TTC549 (cell line): ENCODE measurements around the gene EID2.

ENCODE experiments used
- FAIRE-seq: peaks from 2 replicates; lab custom pipeline; 2012; peaks lifted over from hg19 to GRCh38; lab: Jason Lieb, UNC

The EID2 gene

DNA sequence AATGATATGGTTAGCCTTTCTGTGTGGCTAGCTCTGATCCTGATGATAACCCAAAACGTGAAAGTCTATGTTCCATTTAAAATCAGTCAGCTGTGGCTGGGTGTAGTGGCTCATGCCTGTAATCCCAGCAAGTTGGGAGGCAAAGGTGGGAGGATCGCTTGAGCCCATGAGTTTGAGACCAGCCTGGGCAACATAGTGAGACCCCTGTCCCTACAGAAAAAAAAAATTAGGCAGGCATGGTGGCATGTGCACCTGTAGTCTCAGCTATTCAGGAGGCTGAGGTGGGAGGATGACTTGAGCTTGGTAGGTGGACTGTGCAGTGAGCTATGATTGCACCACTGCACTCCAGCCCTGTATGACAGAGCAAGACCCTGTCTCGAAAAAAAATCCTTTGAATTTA is 6.2 kb downstream of the EID2 start:
- FAIRE-seq: no peak

DNA sequence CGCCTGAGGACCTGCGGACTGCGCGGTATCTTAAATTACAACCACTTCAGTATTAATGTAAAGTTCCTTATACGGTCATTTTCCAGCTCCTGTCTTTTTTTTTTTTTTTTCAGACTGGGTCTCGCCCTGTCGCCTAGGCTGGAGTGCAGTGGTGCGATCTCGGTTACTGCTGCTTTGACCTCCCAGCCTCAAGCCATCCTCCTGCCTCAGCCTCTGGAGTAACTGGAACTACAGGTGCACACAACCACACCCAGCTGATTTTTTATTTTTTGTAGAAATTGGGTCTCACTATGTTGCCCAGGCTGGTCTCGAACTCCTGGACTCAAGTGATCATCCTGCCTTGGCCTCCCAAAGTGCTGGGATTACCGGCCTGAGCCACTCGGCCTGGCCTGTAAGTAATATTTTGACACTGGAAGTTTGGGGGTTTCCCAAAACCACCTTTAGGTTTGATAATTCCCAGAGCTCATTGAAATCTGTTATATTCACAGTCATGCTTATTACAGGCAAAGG is 6.9 kb downstream of the EID2 start:
- no peak for FAIRE-seq

DNA sequence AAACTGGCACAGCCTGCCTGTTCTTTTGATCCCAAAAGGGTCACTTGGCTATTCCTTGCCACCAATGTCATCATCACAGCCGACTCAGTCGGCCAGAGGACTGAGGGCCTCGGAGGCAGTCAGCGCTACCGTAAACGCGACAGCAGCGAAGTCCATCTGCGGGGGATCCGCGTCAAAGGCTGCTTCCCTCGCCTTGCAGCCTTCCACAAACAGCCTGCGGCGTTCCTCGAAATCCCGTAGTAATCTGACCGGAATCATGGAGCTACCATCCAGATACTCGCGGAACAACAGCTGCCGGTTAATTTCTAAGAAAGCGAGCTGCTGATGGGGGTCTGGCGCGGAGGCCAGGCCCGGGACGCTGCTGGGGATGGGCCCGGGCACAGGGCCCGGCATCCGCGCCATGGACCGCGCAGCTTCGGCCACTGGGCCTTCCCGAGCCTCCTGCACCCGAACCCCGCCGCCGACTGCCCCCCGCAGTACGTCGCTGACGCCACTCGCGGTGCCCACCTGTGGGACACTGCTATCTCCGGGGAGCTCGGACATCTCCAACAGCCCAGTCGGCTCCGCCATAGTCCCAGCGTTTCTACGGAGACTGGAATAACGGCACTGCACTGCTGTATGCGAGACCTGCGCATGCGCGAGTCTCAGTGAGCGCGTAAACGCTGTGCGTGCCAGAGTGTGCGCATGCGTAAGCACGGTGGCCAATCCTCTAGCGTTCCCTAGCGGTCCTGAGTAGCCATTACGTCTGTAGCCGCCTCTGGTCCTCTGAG is 7.5 kb downstream of the EID2 start, which contains the start of gene EID2B:
EID2B (minus strand) TSS at position 620 of the 770 bp plus-strand sequence; CDS start at position 570, 50 bp downstream.
- FAIRE-seq: no peak

DNA sequence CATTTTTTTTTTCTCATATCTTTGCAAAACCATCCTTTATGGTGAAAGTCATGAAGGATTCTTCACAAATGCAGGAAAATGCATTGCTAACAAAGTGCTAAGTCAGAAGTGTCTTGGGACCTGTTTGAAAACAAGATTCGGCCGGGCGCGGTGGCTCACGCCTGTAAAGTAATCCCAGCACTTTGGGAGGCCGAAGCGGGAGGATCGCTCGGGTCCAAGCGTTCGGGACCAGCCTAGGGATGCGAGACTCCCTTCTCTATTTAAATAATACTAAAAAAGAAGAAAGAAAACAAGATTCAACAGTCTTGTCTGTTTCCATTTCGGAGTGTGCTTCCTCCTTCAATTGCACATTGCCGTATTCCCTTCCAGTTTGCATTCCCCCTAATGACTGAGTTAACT is 8.1 kb downstream of the EID2 start:
- FAIRE-seq: no peak

DNA sequence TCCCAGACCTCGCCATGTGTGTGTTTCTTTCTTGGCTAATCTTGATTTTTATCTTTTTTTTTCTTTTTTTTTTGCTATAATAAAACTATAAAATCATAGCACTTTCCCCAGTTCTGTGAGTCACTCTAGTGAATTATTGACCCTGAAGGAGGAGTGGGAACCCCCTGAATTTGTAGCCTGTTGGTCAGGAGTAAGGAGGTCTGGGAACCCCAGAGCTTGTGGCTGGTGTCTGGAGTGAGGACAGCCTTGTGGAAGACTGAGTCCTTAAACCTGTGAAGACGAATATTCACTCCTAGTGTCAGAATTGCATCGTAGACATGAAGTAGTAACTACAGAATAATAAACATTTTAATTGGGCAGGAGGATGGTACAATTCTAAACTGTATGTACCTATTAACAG is 14.8 kb downstream of the EID2 start:
- FAIRE-seq: no peak

DNA sequence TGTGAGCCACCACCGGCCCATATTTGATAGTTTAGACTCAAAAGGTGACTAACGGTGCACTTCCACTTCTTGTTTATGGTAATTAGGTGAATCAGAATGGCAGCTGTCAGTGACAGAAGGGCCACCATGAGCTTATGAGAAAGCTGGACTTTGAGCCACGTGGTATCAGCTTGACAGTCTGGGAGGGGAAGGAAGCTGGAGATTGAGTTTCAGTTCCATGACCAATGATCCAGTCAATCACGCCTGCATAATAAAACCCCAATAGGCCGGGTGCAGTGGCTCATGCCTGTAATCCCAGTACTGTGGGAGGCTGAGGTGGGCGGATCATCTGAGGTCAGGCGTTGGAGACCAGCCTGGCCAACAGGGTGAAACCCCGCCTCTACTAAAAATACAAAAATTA is 15.5 kb downstream of the EID2 start:
- FAIRE-seq: no peak

DNA sequence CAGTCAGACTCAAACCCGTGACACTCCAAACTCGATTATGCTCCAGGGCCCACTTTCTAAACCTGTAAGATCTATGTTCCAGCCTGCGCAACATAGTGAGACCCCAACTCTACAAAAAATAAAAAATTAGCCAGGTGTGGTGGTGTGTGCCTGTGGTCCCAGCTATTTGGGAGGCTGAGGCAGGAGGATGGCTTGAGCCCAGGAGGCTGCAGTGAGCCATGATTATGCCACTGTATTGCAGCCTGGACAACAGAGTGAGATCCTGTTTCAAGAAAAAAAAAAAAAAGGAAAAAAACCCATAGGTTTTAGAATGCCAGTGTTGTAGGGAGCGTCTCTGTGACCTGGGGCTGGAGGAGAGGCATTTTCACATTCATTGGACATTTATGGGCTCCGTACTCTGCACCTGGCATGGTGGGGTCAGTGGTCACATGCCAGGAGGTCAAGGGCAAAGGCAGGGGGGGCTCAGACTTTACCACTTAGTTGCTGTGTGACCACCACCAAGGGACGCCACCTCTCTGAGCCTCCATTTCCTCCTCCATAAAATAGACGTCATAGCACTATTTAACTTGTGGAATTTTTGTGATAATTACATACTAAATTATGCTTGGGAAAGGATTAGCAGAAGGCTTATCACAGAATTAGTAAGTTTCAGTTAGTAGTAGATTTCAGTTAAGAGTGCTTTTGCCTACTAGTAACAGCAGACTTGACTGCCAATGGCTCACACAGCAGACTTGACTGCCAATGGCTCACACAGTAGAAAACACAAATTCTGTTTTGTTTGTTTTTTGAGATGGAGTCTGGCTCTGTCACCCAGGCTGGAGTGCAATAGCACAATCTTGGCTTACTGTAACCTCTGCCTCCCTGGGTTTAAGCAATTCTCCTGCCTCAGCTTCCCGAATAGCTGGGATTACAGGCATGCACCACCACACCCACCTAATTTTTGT is 19.1 kb downstream of the EID2 start:
- FAIRE-seq: no peak

DNA sequence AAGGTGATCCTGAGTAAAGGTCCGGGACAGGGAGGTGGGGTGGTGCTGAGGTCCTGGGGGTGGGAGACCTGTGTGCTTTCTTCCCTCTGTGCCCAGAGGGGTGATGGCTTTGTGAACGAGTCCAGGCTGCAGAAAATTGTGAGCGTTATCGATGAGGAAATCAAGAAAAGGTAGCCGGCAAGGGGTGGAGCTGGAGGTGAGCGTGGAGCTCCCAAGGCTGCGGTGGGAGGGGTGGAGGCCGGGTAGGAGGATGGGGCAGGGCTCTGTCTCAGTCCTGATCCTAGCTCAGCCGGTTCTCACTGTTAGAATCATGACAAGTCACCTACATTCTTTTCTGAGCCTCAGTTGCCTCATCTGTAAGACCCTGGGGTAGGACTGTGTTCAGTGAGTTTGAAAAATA is 21.0 kb downstream of the EID2 start:
- no peak for FAIRE-seq

DNA sequence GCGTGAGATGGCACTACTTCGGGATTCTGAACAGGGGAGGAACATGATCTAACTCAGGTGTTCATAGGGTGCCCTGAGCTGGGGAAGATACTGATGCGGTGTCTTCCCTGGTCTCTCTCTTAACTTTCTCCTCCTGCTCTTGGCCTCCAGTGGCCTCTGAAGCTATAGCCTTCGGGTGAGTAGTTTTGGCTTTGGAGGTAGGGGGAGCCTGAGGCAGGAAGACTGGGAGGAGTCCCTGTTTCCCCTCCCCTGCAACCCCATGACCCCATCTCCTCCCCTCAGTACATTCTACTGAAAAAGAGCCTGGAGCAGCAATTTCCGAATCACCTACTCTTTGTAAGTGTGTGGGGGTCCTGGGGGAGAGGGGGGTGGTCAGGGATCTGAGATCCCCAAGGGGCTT is 21.5 kb downstream of the EID2 start:
- FAIRE-seq: no peak

DNA sequence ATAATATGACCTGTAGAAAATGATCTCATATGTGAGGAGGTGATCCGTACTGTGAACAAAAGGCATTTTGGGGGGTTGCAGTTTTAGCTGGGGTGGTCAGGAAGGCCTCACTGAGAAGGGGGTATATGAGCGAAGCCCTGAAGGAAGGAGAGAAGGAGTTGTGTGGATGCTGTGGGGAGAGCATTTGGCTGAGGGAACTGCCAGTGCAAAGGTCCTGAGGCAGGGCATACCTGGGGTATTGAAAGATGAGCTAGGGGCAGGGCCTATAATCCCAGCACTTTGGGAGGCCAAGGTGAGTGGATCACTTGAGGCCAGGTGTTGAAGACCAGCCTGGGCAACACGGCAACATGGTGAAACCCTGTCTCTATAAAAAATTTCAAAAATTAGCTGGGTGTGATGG is 22.5 kb downstream of the EID2 start:
- FAIRE-seq: no peak

DNA sequence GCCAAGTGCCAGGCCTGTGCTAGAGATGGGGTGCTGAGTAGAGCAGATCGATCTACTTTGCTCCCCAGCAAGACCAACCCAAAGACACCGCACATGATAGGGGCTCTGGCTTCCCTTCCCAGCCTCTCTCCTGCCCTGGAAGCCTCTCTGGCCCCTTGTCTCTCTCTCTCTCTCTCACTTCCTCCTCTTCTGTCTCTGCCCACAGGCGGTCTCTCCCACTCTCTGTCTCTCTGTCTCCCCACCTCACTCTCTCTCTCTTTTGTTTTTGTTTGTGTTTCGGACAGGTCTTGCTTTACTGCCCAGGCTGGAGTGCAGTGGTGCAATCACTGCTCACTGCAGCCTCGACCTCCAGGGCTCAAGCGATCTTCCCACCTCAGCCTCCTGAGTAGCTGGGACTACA is 23.7 kb downstream of the EID2 start:
- no peak for FAIRE-seq

DNA sequence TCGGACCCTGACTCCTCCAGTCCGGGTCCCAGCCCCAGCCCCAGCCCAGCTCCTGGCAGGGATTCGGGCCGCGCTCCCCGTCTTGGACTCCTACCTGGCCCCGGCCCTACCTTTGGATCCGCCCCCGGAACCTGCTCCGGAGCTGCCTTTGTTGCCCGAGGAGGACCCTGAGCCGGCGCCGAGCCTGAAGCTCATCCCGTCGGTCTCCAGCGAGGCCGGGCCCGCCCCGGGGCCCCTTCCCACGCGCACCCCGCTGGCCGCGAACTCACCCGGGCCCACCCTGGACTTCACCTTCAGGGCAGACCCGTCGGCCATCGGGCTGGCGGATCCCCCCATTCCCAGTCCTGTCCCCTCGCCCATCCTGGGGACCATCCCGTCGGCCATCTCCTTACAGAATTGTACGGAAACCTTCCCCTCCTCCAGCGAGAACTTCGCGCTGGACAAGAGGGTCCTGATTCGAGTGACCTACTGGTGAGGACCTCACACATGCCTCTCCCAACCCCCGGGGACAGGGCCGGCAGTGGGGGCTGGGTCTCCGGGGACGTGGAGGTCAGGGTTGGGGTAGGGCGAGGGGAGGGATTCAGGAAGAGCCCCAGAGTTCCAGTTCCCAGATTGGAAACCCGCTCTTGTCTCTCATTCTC is 24.3 kb downstream of the EID2 start:
- no peak for FAIRE-seq

DNA sequence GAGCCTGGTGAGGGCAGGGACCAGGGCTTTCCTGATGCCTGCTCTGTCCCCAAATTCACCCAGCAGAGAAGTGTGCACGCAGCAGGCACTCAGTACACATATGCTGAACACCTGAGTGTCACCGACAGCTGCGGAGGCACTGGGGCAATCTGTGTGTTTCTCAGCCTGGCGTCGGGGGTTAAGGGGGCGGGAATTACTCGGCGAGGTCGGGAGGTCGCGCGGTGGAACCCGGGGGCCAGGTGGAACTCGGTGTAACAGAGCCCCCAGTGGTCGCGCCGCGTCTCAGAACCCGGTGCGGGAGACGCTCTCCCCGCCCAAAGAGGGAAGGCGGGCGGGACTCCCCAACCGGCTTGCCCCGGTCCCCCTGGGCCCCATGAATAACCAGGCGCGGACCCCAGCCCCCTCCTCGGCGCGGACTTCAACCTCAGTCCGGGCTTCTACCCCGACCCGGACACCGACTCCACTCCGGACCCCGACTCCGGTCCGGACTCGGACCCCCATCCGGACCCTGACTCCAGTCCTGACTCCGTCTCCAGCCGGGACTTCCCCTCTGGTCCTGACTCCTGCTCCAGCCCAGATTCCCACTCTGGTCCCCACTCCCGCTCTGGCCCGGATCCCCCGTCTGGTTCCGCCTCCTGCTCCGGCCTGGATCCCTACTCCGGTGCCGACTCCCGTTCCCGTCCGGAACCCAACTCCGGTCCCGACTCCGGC is 25.0 kb downstream of the EID2 start, which contains the start of gene SELENOV:
SELENOV (plus strand) TSS at position 300 of the 711 bp plus-strand sequence; CDS start at position 374, 74 bp downstream.
- FAIRE-seq: no peak

DNA sequence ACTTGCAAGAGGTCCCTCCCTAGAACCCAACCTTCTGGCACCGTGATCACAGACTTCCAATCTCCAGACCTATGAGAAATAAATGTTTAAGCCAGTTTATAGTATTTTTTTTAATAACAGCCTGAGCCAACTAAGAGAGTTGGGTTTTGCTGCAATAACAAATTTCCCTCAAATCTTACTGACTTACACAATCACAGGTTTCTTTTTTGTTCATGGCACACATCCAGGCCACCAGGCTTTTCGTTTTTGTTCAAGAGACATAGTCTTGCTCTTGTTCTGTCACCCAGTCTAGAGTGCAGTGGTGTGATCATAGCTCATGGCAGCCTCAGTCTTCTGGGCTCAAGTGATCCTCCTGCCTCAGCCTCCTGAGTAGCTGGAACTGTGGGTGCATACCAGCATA is 27.0 kb downstream of the EID2 start:
- FAIRE-seq: no peak

DNA sequence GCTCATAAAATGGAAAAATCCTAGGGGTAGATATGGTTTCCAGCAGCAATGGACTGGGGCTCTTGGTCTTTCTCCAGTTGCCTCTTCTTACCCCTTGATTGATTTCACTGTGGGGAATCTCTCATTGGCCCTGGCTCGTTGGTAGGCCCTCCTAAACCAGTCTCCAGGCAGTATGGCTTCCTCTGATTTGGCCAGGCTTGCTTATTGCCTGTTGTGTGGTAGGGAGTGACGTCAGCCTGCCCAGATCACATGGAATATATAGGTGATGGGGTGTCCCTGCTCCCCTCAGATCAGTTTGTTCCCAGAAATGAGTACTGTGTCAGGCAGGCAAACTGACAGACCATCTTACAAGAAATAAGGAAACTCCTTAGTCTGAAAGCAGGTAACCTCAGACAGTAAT is 30.7 kb downstream of the EID2 start:
- no peak for FAIRE-seq

DNA sequence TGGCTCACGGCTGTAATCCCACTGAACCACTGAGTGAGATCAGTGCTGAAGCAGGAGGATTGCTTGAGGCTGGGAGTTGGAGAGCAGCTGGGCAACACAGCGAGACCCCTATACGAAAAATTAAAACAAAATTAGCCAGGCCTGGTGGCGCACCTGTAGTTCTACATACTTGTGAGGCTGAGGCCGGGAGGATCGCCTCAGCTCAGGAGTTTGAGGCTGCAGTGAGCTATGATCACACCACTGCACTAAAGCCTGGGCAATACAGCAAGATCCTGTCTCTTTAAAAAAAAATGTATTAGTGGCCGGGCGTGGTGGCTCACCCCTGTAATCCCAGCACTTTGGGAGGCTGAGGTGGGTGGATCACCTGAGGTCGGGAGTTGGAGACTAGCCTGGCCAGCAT is 31.3 kb downstream of the EID2 start:
- no peak for FAIRE-seq

DNA sequence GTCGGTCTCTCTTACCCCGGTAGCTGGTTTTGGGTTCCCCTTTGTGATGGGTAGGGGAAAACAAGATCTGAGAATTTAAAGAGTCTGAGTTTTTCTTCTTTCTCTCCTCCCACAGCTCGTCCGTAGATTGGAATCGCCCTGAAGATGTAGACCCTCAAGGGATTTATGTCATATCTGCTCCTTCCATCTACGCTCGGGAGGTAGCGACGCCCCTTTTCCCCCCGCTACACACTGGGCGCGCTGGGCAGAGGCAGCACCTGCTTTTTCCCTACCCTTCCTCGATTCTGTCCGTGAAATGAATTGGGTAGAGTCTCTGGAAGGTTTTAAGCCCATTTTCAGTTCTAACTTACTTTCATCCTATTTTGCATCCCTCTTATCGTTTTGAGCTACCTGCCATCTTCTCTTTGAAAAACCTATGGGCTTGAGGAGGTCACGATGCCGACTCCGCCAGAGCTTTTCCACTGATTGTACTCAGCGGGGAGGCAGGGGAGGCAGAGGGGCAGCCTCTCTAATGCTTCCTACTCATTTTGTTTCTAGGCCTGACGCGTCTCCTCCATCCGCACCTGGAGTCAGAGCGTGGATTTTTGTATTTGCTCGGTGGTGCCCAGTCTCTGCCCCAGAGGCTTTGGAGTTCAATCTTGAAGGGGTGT is 32.1 kb downstream of the EID2 start:
- FAIRE-seq: no peak

DNA sequence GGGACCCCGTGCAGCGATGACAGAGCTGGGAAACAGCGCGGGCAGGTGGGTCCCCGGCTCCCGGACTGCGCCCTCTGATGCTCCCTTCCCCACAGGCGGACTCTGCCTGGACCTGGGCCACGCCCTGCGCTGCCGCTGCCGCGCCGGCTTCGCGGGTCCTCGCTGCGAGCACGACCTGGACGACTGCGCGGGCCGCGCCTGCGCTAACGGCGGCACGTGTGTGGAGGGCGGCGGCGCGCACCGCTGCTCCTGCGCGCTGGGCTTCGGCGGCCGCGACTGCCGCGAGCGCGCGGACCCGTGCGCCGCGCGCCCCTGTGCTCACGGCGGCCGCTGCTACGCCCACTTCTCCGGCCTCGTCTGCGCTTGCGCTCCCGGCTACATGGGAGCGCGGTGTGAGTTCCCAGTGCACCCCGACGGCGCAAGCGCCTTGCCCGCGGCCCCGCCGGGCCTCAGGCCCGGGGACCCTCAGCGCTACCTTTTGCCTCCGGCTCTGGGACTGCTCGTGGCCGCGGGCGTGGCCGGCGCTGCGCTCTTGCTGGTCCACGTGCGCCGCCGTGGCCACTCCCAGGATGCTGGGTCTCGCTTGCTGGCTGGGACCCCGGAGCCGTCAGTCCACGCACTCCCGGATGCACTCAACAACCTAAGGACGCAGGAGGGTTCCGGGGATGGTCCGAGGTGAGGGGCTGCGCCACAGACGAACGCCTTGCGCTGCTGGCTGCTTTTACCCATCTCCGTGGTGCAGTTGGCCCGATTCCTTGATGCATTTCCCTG is 32.8 kb downstream of the EID2 start:
- FAIRE-seq: no peak

DNA sequence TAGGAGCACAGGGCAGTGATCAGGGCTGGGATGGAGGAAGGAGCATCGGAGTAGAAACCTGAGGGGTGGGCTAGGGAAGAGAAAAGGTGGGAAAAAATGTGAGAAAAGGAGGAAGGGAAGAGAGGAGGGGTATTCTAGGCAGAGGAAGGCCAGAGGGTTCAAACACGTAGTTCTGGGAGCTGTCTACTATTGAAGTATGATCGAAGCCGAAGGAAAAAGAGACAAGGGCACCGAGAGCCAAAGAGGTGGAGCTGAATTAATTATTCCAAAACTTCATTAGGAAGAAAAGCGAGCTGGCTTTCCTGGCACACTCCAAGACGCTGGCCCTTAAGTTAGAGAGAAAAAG is 33.4 kb downstream of the EID2 start:
- FAIRE-seq: no peak

DNA sequence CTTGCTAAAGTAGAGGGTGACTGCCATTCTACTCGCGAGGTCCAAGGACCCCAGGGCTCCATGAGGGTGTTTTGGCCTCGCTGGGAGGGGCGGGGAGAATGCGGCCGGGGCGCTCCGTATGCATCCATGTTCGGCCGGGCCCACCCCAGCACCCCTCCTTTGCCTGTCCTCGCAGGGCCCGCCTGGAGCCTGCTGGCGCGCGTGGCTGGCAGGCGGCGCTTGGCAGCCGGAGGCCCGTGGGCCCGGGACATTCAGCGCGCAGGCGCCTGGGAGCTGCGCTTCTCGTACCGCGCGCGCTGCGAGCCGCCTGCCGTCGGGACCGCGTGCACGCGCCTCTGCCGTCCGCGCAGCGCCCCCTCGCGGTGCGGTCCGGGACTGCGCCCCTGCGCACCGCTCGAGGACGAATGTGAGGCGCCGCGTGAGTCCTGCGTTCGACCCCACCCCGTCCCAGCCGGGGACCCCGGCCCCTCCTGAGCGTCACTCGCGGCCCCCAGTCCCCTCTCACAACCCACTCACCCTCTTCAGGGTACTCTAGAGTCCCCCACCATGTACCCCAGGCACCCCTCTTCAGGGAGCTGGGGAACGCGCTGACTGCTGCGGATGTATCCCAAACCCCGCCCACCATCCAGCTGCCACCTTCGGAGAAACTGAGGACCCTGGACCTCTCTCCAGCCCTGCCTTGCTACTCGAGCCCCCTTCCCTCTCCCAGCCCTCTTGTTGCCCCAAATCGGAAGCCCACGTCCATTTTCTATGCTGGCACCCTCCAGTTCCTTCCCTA is 37.1 kb downstream of the EID2 start:
- no peak for FAIRE-seq
